IMR-90 (cell line): ENCODE data around the gene B3GLCT. TPM values are rescaled to one million over a fixed set of nuclear protein-coding genes. Genes with fewer than 3 reads are reported as not detected.

Source experiments
- ATAC-seq: fragments of 200-7000 bp; cut with Tn5 transposase; 2 replicates; pipeline ENCODE4 v1.9.1; 2020; ENCODE audit warnings: low read depth, mild to moderate bottlenecking, moderate library complexity
- BruUV-seq: library from RNA; stranded (reverse); fragments of 400-500 nt; replicated peaks from 2 replicates; lab custom pipeline; 2021; lab: Mats Ljungman, UMichigan
- CTCF ChIA-PET: fragments of 300-600 bp; formaldehyde crosslinking; extraction: SDS; loops from one replicate; lab custom pipeline; 2021; ENCODE audit warnings: antibody characterized with exemption; lab: Yijun Ruan, JAX
- POLR2A ChIA-PET: fragments of 300-600 bp; sonication (Branson Sonifier 250); formaldehyde crosslinking; loops from one replicate; lab custom pipeline; 2022; ENCODE audit warnings: antibody characterized with exemption; ENCODE audit not compliant: unreplicated experiment; lab: Charles Lee
- DNase-seq: peaks from one replicate; pipeline ENCODE4 v3.0.0; 2013
- H2AFZ ChIP-seq: replicated peaks from 2 replicates; pipeline ENCODE3; 2013; ENCODE audit warnings: low read length, mild to moderate bottlenecking; ENCODE audit not compliant: poor library complexity
- H2AK5ac ChIP-seq: 2 replicates; pipeline ENCODE4 v1.6.1; 2013; ENCODE audit warnings: low read depth, low read length, inconsistent platforms
- H2AK9ac ChIP-seq: replicated peaks from 2 replicates; pipeline ENCODE3; 2013; ENCODE audit warnings: mild to moderate bottlenecking, low read depth, low read length, moderate library complexity; ENCODE audit not compliant: poor library complexity
- H2BK120ac ChIP-seq: 2 replicates; pipeline ENCODE4 v1.6.1; 2013; ENCODE audit warnings: low read depth, low read length, inconsistent platforms
- H2BK15ac ChIP-seq: 3 replicates; pipeline ENCODE4 v1.6.1; 2013; ENCODE audit warnings: low read depth, low read length, inconsistent platforms
- H2BK20ac ChIP-seq: 2 replicates; pipeline ENCODE4 v1.6.1; 2013; ENCODE audit warnings: low read depth, mild to moderate bottlenecking, inconsistent platforms, low read length, moderate library complexity
- H2BK5ac ChIP-seq: 2 replicates; pipeline ENCODE4 v1.6.1; 2013; ENCODE audit warnings: mild to moderate bottlenecking, low read depth, low read length, inconsistent platforms; ENCODE audit not compliant: poor library complexity, severe bottlenecking
- H3K14ac ChIP-seq: replicated peaks from 2 replicates; pipeline ENCODE4 v1.6.1; 2013; ENCODE audit warnings: low read depth, low read length, inconsistent platforms
- H3K18ac ChIP-seq: 2 replicates; pipeline ENCODE4 v1.6.1; 2013; ENCODE audit warnings: low read depth, low read length, control low read depth
- H3K23ac ChIP-seq: 2 replicates; pipeline ENCODE4 v1.6.1; 2013; ENCODE audit warnings: low read depth, low read length, inconsistent platforms
- H3K27ac ChIP-seq: 2 replicates; pipeline ENCODE4 v1.5.1; 2013; ENCODE audit warnings: mild to moderate bottlenecking, control low read depth, low read length; ENCODE audit not compliant: insufficient read depth
- H3K27me3 ChIP-seq: 2 replicates; pipeline ENCODE4 v1.6.1; 2013; ENCODE audit warnings: low read length; ENCODE audit not compliant: control insufficient read depth, insufficient read depth
- H3K36me3 ChIP-seq: 2 replicates; pipeline ENCODE4 v1.6.1; 2013; ENCODE audit warnings: low read length, mixed read lengths; ENCODE audit not compliant: control insufficient read depth, insufficient read depth
- H3K4ac ChIP-seq: 2 replicates; pipeline ENCODE4 v1.6.1; 2013; ENCODE audit warnings: low read depth, low read length, inconsistent platforms
- H3K4me1 ChIP-seq: 2 replicates; pipeline ENCODE4 v1.6.1; 2013; ENCODE audit warnings: low read length, mixed read lengths; ENCODE audit not compliant: control insufficient read depth, insufficient read depth
- H3K4me2 ChIP-seq: 2 replicates; pipeline ENCODE4 v1.6.1; 2013; ENCODE audit warnings: low read depth, mild to moderate bottlenecking, control low read depth, low read length, moderate library complexity
- H3K4me3 ChIP-seq: 2 replicates; pipeline ENCODE4 v1.5.1; 2013; ENCODE audit warnings: low read depth, mild to moderate bottlenecking, control low read depth, low read length, moderate library complexity; ENCODE audit not compliant: insufficient read depth
- H3K56ac ChIP-seq: 2 replicates; pipeline ENCODE4 v1.6.1; 2013; ENCODE audit warnings: low read length, inconsistent platforms; ENCODE audit not compliant: insufficient read depth; ENCODE audit errors: extremely low read depth
- H3K79me1 ChIP-seq, 2 experiments: 2 replicates each; pipeline ENCODE4 v1.6.1; 2013; ENCODE audit warnings: low read length in 2 of 2, inconsistent platforms in 1 of 2, low read depth in 1 of 2
- H3K9ac ChIP-seq: 2 replicates; pipeline ENCODE4 v1.6.1; 2013; ENCODE audit warnings: low read depth, low read length, control low read depth
- H3K9me1 ChIP-seq: 2 replicates; pipeline ENCODE4 v1.6.1; 2013; ENCODE audit warnings: low read length, inconsistent platforms; ENCODE audit not compliant: insufficient read depth
- H3K9me3 ChIP-seq: 2 replicates; pipeline ENCODE4 v1.6.1; 2013; ENCODE audit warnings: low read length; ENCODE audit not compliant: control insufficient read depth, insufficient read depth
- H4K20me1 ChIP-seq: 2 replicates; pipeline ENCODE4 v1.6.1; 2013; ENCODE audit warnings: low read length, inconsistent platforms; ENCODE audit not compliant: insufficient read depth
- H4K5ac ChIP-seq: 2 replicates; pipeline ENCODE4 v1.6.1; 2013; ENCODE audit warnings: mild to moderate bottlenecking, low read depth, low read length, control low read depth
- H4K8ac ChIP-seq, 2 experiments: 2 replicates each; pipeline ENCODE4 v1.6.1; 2013; ENCODE audit warnings: low read depth in 2 of 2, low read length in 2 of 2, control low read depth in 1 of 2, inconsistent platforms in 1 of 2
- H4K91ac ChIP-seq: 2 replicates; pipeline ENCODE4 v1.6.1; 2013; ENCODE audit warnings: low read depth, low read length, inconsistent platforms; ENCODE audit not compliant: insufficient read depth
- BHLHE40 ChIP-seq: fragments of 150-350 bp; IDR thresholded peaks from 2 replicates; pipeline ENCODE4 v1.6.1; 2016; ENCODE audit warnings: mild to moderate bottlenecking, low read depth, low read length
- CEBPB ChIP-seq: IDR thresholded peaks from 2 replicates; pipeline ENCODE4 v1.6.1; 2012; ENCODE audit warnings: low read depth, low read length, improper control_type of control experiment
- CHD1 ChIP-seq: IDR thresholded peaks from 2 replicates; pipeline ENCODE4 v1.6.1; 2012; ENCODE audit warnings: low read depth, low read length, improper control_type of control experiment
- CTCF ChIP-seq: conservative IDR thresholded peaks from 2 replicates; pipeline ENCODE4 v1.5.1; 2012; ENCODE audit warnings: mild to moderate bottlenecking, low read depth, low read length, improper control_type of control experiment
- FOS ChIP-seq: fragments of 150-350 bp; IDR thresholded peaks from 2 replicates; pipeline ENCODE4 v1.6.1; 2016; ENCODE audit warnings: low read depth, low read length
- MAZ ChIP-seq: IDR thresholded peaks from 2 replicates; pipeline ENCODE4 v1.6.1; 2012; ENCODE audit warnings: low read depth, mild to moderate bottlenecking, low read length, improper control_type of control experiment, moderate library complexity, borderline replicate concordance
- MXI1 ChIP-seq: IDR thresholded peaks from 2 replicates; pipeline ENCODE4 v1.6.1; 2012; ENCODE audit warnings: low read depth, mild to moderate bottlenecking, low read length, moderate library complexity, borderline replicate concordance
- NFE2L2 ChIP-seq: fragments of 150-350 bp; IDR thresholded peaks from 2 replicates; pipeline ENCODE4 v1.6.1; 2016; ENCODE audit warnings: low read depth, mild to moderate bottlenecking, low read length
- RCOR1 ChIP-seq: IDR thresholded peaks from 2 replicates; pipeline ENCODE4 v1.6.1; 2012; ENCODE audit warnings: mild to moderate bottlenecking, low read length, improper control_type of control experiment; ENCODE audit not compliant: insufficient replicate concordance
- RFX5 ChIP-seq: IDR thresholded peaks from 2 replicates; pipeline ENCODE4 v1.8.0; 2012; ENCODE audit warnings: low read depth, mild to moderate bottlenecking, low read length, moderate library complexity
- SMC3 ChIP-seq: fragments of 150-350 bp; IDR thresholded peaks from 2 replicates; pipeline ENCODE4 v1.6.1; 2016; ENCODE audit warnings: low read depth, mild to moderate bottlenecking, antibody characterized with exemption, low read length, moderate library complexity
- USF2 ChIP-seq: fragments of 150-350 bp; IDR thresholded peaks from 2 replicates; pipeline ENCODE4 v1.6.1; 2017; ENCODE audit warnings: mild to moderate bottlenecking, antibody characterized with exemption, low read length, low read depth
- WGBS, 2 experiments: methylation state at CpG; one replicate each; pipeline versions ENCODE4 v1.1.5 to v1.1.7; 2013; ENCODE audit warnings: missing lambda C conversion rate in 2 of 2; ENCODE audit not compliant: insufficient read length in 1 of 2; ENCODE audit errors: extremely low coverage in 2 of 2; 5-methylcytosine and 5-hydroxymethylcytosine counted together
- dilution Hi-C: fragments of 300-500 bp; cut with HindIII; formaldehyde crosslinking; loops from one replicate; pipeline ENCODE4 v1.14.3; 2018; ENCODE audit warnings: low sequenced_read_pairs; ENCODE audit not compliant: unreplicated experiment
- in situ Hi-C: fragments of 300-500 bp; cut with MboI; formaldehyde crosslinking; loops from 3 replicates; pipeline ENCODE4 v1.14.3; 2019; ENCODE audit warnings: low sequenced_read_pairs, inconsistent platforms, mixed read lengths
- intact Hi-C: fragments of 100-400 bp; cut with micrococcal nuclease; formaldehyde crosslinking; loops from 2 replicates; pipeline ENCODE4 v1.10.0; 2022
- polyA plus RNA-seq, 3 experiments: library from polyadenylated mRNA; depleted of rRNA; stranded (reverse); fragments of >200 nt; gene quantifications; 2 replicates each; pipeline ENCODE4 v1.2.3, GENCODE V29; 2012; ENCODE audit warnings: low replicate concordance in 1 of 3
- total RNA-seq: library from RNA; depleted of rRNA; stranded (reverse); fragments of >200 nt; gene quantifications from 2 replicates; pipeline ENCODE4 v1.2.3, GENCODE V29; 2012

Gene B3GLCT
- total and polyA plus RNA-seq, 2 of the 4 experiments (the other 2 are of a cell fraction) = 2.0 to 4.5 TPM

DNA sequence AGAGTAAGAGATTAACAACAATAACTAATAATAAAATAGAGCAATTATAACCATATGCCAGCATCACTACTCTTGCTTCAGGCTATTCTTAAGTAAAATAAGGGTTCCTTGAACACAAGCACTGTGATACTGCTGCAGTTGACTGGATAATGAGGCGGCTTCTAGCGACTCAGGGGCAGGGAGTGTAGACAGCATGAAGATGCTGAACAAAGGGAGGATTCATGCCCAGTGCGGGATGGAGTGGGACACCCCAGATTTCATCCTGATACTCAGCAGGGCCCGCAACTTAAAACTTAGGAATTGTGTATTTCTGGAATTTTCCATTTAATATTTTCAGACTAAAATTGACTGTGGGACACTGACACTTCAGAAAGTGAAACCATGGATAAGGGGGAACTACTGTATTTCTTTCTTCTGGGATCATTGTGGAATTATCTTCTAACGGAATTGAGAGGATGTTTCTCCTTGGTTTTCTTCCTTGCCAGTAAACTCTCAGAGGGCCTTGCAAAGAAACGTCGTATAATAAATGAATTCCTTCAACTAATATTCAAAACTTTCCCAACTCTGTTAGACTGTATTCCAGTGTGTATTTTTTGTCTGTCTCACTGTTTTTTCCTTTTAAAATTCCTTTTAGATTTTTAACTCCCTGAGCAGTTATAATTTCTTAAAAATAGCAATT lies 127.5 kb downstream of the B3GLCT start:
- no peak overlapping the region for H2AK9ac ChIP-seq
- H3K56ac ChIP-seq = no peak overlapping the region
- no peak overlapping the region for H2AFZ ChIP-seq
- in situ Hi-C loops (no loop called here), dilution Hi-C loops (no loop called here), intact Hi-C loops (no loop called here)
- no peaks in the 10 kb centered on the region for H3K79me1 ChIP-seq
- no peak overlapping the region for H4K5ac ChIP-seq
- no peak for ATAC-seq
- no peak overlapping the region for H3K4me2 ChIP-seq
- H3K14ac ChIP-seq = no peak overlapping the region
- no peaks in the 10 kb centered on the region for H3K9me1 ChIP-seq
- no peak overlapping the region for H3K27ac ChIP-seq
- no peak overlapping the region for H2BK20ac ChIP-seq
- no peaks in the 10 kb centered on the region for H3K9me3 ChIP-seq
- BruUV-seq = no TSS peak
- no peaks in the 10 kb centered on the region for H3K27me3 ChIP-seq
- no peak overlapping the region for H3K9ac ChIP-seq
- H4K8ac ChIP-seq = no peak overlapping the region
- no peak overlapping the region for H4K91ac ChIP-seq
- no peak overlapping the region for H3K23ac ChIP-seq
- 0 out of 2 replicates have a peak, but pooled peaks cover 2% of the 10 kb centered on the region for H3K36me3 ChIP-seq
- no peak overlapping the region for H3K18ac ChIP-seq
- no peaks in the 10 kb centered on the region for H3K4me1 ChIP-seq
- no peak overlapping the region for H3K4ac ChIP-seq
- H2BK120ac ChIP-seq = no peak overlapping the region
- no peak overlapping the region for H2BK5ac ChIP-seq
- ChIA-PET CTCF (no interaction called here), POLR2A (no interaction called here)
- no peak for DNase-seq
- H4K20me1 ChIP-seq = no peaks in the 10 kb centered on the region
- no peak overlapping the region for H2AK5ac ChIP-seq
- TF ChIP-seq MAZ (no peak), RCOR1 (no peak), MXI1 (no peak), CTCF (no peak), RFX5 (no peak), BHLHE40 (no peak), NFE2L2 (no peak), FOS (no peak), USF2 (no peak), CHD1 (no peak), SMC3 (no peak), CEBPB (no peak)
- no CpG with 5 or more reads among the region's 7 CpGs for WGBS, 2 experiments
- H2BK15ac ChIP-seq = no peak overlapping the region
- no peak overlapping the region for H3K4me3 ChIP-seq
